GM10847 (cell line): ENCODE measurements around the gene GNG7.

Experiments
- POLR2A ChIP-seq: IDR thresholded peaks from 2 replicates; pipeline ENCODE4 v1.6.1; 2011; ENCODE audit not compliant: insufficient read length; ENCODE audit errors: extremely low read depth

The GNG7 gene

DNA sequence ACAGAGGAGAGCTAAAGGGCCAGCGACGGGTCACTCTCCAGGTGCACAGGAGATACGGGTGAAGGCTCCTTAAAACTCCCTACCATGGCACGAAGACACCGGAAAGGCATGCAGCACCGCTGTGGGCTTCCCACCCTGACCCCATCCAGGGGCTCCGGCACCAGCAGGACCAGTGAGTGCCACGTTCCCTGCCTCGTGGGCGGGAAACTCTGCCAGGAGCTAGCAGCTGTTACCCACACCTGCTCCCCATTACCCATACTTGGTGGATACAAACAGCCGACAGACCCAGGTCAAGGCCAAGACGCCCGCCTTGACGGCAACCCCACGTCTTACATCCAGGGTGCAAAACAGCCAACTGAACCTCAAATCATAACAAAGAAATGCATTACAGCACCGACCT, 56.7 kb downstream of the GNG7 start:
- TF ChIP-seq POLR2A: no peak

GRCh38 chr19:2641332-2641698, 61.2 kb downstream of the GNG7 start:
- no peak for TF ChIP-seq POLR2A

- no peak for TF ChIP-seq POLR2A
Measured at GRCh38 chr19:2640563-2641331, 61.7 kb downstream of the GNG7 start.

GRCh38 chr19:2639999-2640398, 62.5 kb downstream of the GNG7 start:
- no peak for TF ChIP-seq POLR2A

DNA sequence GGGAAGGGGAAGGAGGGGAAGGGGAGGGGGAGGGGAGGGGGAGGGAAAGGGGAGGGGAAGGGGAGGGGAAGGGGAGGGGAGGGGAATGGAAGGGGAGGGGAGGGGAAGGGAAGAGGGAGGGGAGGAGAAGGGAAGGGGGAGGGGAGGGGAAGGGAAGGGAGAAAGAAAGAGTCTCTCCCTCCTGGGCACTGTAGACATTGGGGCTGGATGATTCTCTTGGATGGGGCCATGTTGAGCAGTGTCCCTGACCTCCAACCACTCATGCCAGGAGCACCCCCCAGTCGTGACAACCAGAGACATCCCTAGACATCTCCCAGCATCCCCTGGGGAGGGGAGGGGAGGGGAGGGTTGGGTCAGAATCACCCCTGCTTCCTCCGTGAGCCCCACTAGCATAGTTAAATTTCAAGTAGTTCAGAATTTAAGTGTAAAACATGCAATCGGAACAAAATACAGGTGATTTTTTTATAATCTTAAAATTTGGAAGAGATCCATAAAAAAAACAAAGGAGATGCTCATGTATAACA, 64.0 kb downstream of the GNG7 start:
- no peak for TF ChIP-seq POLR2A

DNA sequence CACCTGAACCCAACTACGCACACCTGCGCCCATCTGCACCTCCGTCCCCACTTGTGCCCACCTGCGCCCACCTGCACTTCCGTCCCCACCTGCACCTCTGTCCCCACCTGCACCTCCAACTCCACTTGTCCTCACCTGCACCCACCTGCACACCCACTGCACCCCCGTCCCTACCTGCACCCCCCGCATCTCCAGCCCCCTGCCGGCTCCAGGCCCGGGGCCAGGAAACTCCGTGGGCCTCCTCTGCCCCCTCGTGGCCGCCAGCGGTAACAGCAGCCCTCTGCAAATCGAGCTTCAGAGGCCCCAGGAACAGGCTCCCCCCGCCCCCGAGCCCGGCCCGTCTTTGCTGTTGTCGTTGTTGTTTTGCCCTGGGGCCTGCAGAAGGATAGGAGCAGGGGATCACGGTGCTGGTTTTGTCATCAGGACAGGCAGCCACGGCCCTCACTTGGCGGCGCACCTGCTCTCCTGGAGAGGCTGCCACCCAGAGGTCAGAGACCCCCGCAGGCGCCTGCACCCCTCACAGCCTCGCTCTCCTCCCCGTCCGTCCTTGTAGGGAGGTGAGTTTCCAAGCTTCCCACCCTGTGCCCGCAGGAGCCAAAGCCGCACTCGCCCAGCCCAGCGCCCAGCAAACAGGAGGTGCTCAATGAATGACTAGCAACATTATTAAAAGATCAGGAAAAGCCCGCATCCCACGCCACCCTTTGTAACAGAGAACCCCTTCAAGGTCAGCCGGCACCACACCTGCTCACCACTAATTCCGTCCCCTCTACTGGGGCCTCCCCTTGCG, 65.4 kb downstream of the GNG7 start:
- no peak for TF ChIP-seq POLR2A

- TF ChIP-seq POLR2A: no peak
Measured at GRCh38 chr19:2636141-2636896, 66.2 kb downstream of the GNG7 start.

DNA sequence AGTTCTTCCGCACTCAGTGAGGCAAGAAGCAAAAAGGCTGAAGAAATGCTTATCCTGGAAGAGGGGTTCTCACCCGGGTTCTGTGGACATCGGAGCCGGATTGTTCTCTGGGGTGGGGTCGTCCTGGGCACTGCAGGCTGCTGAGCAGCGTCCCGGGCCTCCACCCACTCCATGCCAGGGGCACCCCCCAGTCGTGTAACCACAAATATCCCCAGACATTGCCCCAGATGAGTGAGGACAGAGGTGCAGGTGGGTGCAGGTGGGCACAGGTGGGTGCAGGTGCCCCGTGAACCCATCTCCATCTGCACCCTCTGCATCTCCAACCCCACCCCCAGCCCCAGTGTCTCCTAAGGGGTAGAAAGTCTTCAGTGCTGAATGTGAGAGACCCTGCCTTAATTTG, 67.5 kb downstream of the GNG7 start:
- no peak for TF ChIP-seq POLR2A

DNA sequence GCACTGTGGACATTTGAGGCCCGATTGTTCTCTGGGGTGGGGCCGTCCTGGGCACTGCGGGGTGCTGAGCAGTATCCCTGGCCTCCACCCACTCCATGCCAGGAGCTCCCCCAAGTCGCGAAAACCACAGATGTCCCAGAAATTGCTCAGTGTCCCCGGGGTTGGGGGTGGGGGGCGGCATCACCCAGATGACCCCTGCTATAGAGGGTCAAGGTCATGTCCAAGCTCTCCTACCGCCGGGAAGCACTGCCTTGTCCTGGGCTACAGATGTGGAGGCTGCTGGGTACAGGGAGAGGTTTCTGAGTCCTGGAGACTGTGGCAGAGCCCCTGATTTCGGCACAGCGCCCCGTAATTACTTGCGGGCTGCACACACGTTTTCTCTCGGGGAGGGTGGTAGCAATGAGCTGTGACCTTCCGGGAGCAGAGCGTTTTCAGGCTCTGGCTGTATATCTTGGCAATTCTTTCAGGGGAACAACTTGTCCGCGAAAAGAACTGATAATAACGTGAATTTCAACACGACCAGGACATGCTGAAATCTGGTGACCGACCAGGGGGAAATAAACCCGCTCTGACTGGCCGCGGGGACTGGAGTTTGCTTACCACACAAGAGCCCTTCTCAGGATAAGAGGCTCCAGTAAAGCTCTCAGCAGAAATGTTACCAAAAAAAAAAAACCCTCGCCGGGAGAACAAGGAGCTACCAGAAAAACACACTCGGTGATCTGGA, 68.1 kb downstream of the GNG7 start:
- no peak for TF ChIP-seq POLR2A

DNA sequence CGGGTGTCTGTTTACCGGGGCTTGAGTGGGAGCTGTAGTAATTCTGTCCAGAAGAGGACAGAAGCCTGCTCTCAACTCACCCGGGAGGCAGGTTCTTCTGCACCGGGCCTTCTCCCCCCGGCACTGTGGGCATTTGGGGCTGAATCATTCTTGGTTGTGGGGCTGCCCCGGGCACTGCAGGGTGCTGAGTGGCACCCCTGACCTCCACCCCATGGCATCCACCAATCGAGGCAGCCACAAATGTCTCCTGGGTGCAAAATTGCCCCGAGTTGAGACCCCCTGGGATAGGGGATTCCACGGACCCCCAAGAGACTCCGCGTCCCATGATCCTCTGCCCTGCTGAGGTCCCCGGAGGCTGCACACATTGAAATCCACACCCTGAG, 68.8 kb downstream of the GNG7 start:
- no peak for TF ChIP-seq POLR2A

DNA sequence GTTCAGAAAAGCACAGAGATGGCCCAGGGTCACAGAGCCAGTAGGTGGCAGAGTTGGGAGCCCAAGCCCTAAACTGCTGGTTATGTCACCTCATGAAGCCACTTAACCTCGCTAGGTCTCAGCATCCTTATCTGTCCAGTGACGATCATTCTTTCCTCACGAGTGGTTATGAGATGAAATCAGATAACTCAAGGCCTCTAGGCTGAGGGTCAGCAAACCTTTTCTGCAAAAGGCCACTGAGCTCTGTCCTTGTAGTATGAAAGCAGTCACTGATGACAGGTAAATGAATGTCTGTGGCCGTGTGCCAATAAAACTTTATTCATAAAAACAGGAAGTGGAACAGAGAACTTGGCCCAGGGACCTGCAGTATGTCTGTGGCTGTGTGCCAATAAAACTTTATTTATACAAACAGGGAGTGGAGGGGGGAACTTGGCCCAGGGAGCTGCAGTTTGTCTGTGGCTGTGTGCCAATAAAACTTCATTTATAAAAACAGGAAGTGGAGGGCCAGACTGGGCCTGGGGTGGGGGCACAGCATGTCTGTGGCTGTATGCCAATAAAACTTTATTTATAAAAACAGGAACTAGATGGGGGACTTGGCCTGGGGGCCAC, 71.2 kb downstream of the GNG7 start:
- TF ChIP-seq POLR2A: no peak

- TF ChIP-seq POLR2A: no peak
Measured at GRCh38 chr19:2630352-2631001, 72.0 kb downstream of the GNG7 start.

- TF ChIP-seq POLR2A: no peak
Measured at GRCh38 chr19:2629491-2630351, 72.8 kb downstream of the GNG7 start.
